IPS DF 6.9 (cell line): ENCODE results near the gene ZBTB3.
A peak's percentile ranks its signal among the peaks of the same experiment; 100 is the strongest.

ENCODE experiments used
- DNase-seq: peaks from one replicate; pipeline ENCODE4 v3.0.0-alpha.2; 2013; ENCODE audit warnings: low read depth, low spot score
- H3K27ac ChIP-seq: one replicate; pipeline ENCODE4 v1.5.1; 2013; ENCODE audit warnings: low read length, control low read depth
- H3K27me3 ChIP-seq: 2 replicates; pipeline ENCODE4 v1.6.1; 2013; ENCODE audit warnings: mild to moderate bottlenecking, low read length; ENCODE audit not compliant: control insufficient read depth, insufficient read depth
- H3K36me3 ChIP-seq: 2 replicates; pipeline ENCODE4 v1.6.1; 2013; ENCODE audit warnings: low read length; ENCODE audit not compliant: control insufficient read depth, insufficient read depth
- H3K4me1 ChIP-seq: 2 replicates; pipeline ENCODE4 v1.6.1; 2013; ENCODE audit warnings: low read length; ENCODE audit not compliant: control insufficient read depth, insufficient read depth
- H3K4me3 ChIP-seq: 2 replicates; pipeline ENCODE4 v1.5.1; 2013; ENCODE audit warnings: mild to moderate bottlenecking, low read length
- H3K9me3 ChIP-seq: 2 replicates; pipeline ENCODE4 v1.6.1; 2013; ENCODE audit warnings: low read length, inconsistent platforms; ENCODE audit not compliant: control insufficient read depth, insufficient read depth
- WGBS: extraction: QIAGEN DNeasy Blood & Tissue Kit; methylation state at CpG from one replicate; pipeline ENCODE4 v1.1.7; 2013; ENCODE audit warnings: mixed read lengths, missing lambda C conversion rate; ENCODE audit not compliant: insufficient read length, insufficient coverage; 5-methylcytosine and 5-hydroxymethylcytosine counted together

The ZBTB3 gene

DNA sequence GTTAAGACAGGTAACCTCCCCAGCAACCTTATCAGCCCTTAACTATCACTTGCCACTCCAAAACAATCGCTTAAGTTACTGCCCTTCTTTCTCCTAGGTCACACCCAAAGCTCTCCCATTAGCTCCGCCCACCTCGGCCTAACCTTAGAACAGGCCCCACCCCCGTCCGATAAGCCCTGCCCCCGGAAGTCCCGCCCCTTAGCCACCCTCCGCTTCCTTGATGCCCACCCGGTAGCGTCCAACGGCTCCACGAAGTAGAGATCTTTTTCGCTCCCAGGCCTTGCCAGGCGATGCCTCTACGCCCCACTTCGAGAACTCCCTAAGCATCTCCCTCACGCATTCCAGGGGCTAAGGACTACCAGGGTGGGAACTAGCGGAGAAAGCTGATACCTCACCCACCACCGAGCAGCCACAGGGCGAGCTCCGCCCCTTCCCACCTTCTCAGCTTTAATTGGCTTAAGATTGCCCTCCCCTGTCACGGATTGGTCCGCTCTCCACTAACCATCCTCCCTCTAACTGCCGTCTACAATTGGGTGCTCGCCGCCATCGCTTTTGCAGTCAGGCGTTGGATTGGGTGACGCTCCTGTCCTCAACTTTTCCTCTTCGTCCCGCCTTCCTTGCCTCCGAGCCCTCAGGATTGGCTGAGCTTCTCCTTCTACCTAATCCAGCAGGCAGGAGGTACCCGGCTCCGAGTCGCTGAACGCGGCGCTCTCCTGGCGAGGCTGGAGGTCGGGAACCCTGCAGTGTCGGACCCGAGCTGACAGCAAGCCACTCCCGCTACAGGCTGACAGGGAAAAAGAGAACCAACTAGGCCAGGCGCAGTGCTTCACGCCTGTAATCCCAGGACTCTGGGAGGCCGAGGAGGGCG, at the start of gene ZBTB3:
ZBTB3 (minus strand) TSS at position 425 of the 868 bp plus-strand sequence. CDS start 496 bp downstream, outside the sequence.
- DNase-seq = peak; percentile 100
- Histone ChIP-seq H3K9me3 (no peaks in the 10 kb centered on the region), H3K27me3 (no peaks in the 10 kb centered on the region), H3K27ac (no peak within 1 kb of the TSS), H3K36me3 (peaks cover 16% of the 10 kb centered on the region), H3K4me1 (no peaks in the 10 kb centered on the region), H3K4me3 (peak within 1 kb of the TSS; percentile 59; the same call in 1 of the 2 replicates)
- no CpG with 5 or more reads among the region's 47 CpGs for WGBS

DNA sequence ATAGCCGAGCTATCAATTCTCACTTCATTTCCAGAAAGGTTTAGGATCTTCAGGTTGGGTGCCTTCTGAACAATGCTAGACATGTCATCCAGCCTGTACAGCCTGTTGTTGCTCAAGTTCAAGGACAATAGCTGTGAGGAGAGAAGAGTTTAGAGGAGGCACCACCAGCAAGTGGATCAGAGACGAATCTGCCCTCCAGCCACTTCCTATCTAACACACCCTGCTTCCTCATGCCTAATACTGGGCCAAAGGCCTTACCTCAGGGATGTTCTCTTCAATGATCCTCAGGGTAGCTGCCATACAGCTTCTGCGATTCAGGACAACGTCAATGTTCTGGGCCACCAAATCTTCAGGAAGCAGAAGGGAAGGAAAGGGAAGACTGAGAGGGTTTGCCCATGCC, 47.1 kb upstream of the ZBTB3 start:
- H3K36me3 ChIP-seq = peaks cover 30% of the 10 kb centered on the region
- no peaks in the 10 kb centered on the region for H3K9me3 ChIP-seq
- no peak for DNase-seq
- H3K27me3 ChIP-seq = no peaks in the 10 kb centered on the region
- no peak overlapping the region for H3K4me3 ChIP-seq
- H3K27ac ChIP-seq = no peak overlapping the region
- H3K4me1 ChIP-seq = no peaks in the 10 kb centered on the region
- WGBS = no CpG with 5 or more reads among the region's 4 CpGs

DNA sequence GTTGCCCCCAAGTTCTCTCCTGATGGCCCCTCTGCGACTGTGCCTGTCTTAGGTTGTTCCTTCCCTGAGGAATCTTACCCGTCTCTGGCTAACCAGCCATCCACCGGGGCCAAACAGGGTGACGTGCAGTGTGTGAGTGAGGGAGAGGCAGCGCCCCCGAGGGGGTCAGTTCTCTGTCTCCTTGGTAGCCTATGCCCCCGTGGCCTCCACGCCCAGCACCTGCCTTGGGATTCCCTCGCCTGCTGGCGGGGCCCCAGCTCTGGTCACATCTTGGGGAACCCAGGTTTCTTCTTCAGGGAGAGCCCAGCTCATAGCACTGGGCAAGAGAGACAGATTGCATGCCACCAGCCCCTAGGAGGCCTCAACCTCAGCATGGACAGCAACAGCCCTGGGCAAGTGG, 45.5 kb upstream of the ZBTB3 start:
- no peak for DNase-seq
- WGBS = no CpG with 5 or more reads among the region's 10 CpGs
- no peak overlapping the region for H3K27ac ChIP-seq
- no peaks in the 10 kb centered on the region for H3K27me3 ChIP-seq
- no peaks in the 10 kb centered on the region for H3K9me3 ChIP-seq
- no peak overlapping the region for H3K4me3 ChIP-seq
- no peaks in the 10 kb centered on the region for H3K4me1 ChIP-seq
- H3K36me3 ChIP-seq = peaks cover 32% of the 10 kb centered on the region

DNA sequence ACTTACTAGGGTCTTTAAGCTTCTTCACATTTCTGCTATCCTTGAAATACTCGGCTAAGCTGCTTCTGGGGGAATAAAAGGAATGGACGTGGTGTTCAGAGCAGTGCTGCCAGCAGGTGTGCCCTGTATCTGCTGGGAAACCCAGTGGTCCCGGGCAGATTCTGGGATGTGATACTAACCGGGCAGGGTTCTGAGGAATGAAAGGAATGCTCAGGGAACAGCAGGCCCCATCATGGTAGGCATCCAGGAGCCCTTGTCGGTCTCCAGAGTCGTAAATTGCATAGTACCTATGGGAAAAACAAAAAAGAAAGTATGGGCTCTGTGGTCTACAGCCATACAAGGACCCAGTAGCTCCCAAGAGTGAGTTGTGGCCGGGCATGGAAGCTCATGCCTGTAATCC, 42.3 kb upstream of the ZBTB3 start:
- peaks cover 1% of the 10 kb centered on the region; the same call in 1 of the 2 replicates for H3K4me1 ChIP-seq
- H3K27me3 ChIP-seq = no peaks in the 10 kb centered on the region
- H3K9me3 ChIP-seq = no peaks in the 10 kb centered on the region
- H3K36me3 ChIP-seq = peaks cover 32% of the 10 kb centered on the region
- H3K27ac ChIP-seq = no peak overlapping the region
- no CpG with 5 or more reads among the region's 7 CpGs for WGBS
- DNase-seq = no peak
- H3K4me3 ChIP-seq = no peak overlapping the region

DNA sequence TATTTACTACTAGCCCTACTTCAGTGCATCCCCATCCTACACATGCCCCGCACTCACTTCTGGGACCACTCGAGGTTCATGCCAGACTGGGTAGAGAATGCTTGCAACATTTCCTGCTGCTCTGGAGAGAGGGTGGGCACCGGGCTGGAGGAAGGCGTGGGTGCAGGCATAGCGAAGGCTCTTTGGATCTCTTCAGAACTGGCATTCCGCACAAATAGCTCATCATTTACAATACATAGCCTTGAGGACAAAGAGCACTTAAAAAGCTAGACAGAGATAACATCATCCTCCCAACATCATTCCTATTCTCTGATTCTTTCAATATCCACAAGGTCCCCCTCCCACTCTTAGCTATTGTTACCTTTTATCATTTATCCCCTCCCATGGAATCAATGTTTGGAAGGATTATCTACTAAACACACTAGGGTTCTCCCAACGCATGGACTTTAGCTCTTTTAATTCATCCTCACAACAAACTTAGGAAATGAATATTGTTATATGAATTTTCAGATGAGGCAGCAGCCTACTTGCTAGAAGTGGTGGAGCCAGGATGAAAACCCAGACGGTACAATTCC, 40.3 kb upstream of the ZBTB3 start:
- no CpG with 5 or more reads among the region's 8 CpGs for WGBS
- no peak for DNase-seq
- no peaks in the 10 kb centered on the region for H3K9me3 ChIP-seq
- peaks cover 20% of the 10 kb centered on the region; the same call in 1 of the 2 replicates for H3K36me3 ChIP-seq
- H3K4me1 ChIP-seq = peaks cover 1% of the 10 kb centered on the region; the same call in 1 of the 2 replicates
- H3K4me3 ChIP-seq = no peak overlapping the region
- no peaks in the 10 kb centered on the region for H3K27me3 ChIP-seq
- H3K27ac ChIP-seq = no peak overlapping the region

DNA sequence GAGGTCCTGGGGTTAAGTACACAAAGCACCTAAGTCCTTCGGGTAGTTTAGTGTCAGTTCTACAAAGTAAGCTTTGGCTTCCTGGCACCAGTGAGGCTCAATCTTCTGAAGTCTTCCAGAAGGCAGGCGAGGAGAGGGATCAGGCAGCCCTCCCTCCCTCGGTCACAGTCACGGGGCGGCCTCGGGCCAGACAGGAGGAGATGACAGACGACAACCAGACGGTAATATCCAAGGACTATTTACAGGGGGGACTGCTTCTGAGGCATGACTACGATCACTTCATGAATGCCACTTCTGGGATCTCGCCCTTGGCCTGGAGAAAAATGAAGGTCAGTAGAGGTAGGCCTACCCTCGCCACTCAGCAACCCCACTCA, 38.2 kb upstream of the ZBTB3 start:
- Histone ChIP-seq H3K27ac (no peak overlapping the region), H3K36me3 (peaks cover 17% of the 10 kb centered on the region; the same call in 1 of the 2 replicates), H3K4me3 (no peak overlapping the region; the same call in 1 of the 2 replicates), H3K9me3 (no peaks in the 10 kb centered on the region), H3K27me3 (no peaks in the 10 kb centered on the region), H3K4me1 (peaks cover 1% of the 10 kb centered on the region; the same call in 1 of the 2 replicates)
- no peak for DNase-seq
- no CpG with 5 or more reads among the region's 11 CpGs for WGBS

DNA sequence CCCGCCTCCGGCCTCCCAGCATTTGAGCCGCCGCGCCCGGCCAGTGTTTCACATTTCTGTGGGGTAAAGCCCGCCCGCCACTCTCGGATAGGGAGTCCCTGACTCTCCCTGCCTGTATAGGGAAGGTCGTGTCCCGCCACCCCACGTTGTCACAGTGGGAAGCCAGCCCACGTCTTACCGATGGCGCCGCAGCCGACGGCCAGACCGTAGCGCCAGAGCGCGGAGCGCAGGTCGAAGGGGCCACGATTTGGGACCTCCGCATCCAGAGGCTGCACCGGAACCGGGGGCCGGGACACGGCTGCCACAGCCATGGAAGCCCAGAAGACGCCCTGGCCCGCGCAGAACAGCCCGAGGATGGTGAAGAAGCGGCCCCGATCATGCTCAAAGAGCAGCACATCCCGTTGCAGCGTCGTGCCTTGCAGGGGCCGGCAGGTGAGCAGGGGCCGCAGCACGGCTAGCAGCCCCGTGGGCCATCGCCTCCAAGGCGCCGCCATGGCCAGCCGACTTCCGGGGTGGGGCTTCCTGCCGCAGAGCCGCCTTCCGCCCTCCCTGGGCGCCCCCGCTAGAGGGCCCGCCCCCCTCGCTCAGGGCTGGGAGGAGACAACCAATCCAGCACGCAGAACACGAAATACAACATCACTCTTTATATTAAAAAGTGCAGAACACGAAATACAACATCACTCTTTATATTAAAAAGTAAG, 37.7 kb upstream of the ZBTB3 start, which contains the start of gene TMEM223:
TMEM223 (minus strand) TSS at position 506 of the 701 bp plus-strand sequence; CDS start at position 494, 12 bp downstream.
- DNase-seq = no peak

DNA sequence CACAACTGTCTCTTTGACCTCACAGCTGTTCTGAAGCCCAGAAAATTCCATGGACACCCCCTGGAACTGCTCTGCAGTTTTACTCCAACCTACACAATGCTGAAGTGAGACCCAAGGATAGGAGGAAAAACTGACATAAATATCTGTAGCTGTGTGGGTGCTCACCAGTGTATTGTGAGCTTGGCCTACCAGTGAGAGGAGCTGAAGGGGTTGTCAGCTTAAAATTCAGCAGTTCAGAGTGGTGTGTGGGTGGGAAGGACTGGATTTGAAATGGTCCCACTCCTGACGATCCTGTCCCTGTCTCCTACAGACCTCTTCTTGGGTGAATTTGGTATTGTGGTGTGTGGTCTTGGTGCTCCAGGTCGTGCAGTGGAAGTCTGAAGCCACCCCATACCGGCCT, 35.6 kb upstream of the ZBTB3 start:
- Histone ChIP-seq H3K9me3 (no peaks in the 10 kb centered on the region), H3K36me3 (peaks cover 11% of the 10 kb centered on the region; the same call in 1 of the 2 replicates), H3K4me1 (peaks cover 1% of the 10 kb centered on the region; the same call in 1 of the 2 replicates), H3K27me3 (no peaks in the 10 kb centered on the region), H3K4me3 (no peak overlapping the region), H3K27ac (no peak overlapping the region)
- no CpG with 5 or more reads among the region's 3 CpGs for WGBS
- no peak for DNase-seq

More for the DNA sequence above, 37.7 kb upstream of the ZBTB3 start, which contains the start of gene TMEM223:
- H3K9me3 ChIP-seq = no peaks in the 10 kb centered on the region
- WGBS = no CpG with 5 or more reads among the region's 58 CpGs
- H3K36me3 ChIP-seq = peaks cover 15% of the 10 kb centered on the region; the same call in 1 of the 2 replicates
- H3K27me3 ChIP-seq = no peaks in the 10 kb centered on the region
- H3K4me1 ChIP-seq = peaks cover 1% of the 10 kb centered on the region; the same call in 1 of the 2 replicates
- no peak within 1 kb of the TSS for H3K27ac ChIP-seq
- peak within 1 kb of the TSS; percentile 95 for H3K4me3 ChIP-seq

DNA sequence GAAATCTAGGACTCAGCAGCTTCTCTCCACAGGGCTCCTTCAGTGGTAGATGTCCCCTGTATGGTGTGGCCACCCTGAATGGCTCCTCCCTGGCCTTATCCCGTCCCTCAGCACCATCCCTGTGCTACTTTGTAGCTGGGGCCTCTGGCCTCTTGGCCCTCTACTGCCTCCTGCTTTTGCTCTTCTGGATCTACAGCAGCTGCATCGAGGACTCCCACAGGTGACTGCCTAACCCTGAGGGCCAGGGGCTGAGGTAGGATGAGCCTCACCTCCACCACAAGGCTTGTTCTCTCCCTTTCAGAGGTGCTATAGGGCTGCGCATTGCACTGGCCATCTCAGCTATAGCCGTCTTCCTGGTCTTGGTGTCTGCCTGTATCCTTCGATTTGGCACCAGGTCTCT, 35.0 kb upstream of the ZBTB3 start:
- Histone ChIP-seq H3K4me1 (peaks cover 1% of the 10 kb centered on the region; the same call in 1 of the 2 replicates), H3K4me3 (no peak overlapping the region), H3K9me3 (no peaks in the 10 kb centered on the region), H3K27me3 (no peaks in the 10 kb centered on the region), H3K36me3 (peaks cover 8% of the 10 kb centered on the region; the same call in 1 of the 2 replicates), H3K27ac (no peak overlapping the region)
- no peak for DNase-seq
- WGBS = no CpG with 5 or more reads among the region's 5 CpGs
